Stomach smooth muscle (tissue), 2 donors: ENCODE measurements around the gene KLHL29.
A peak's percentile ranks its signal among the peaks of the same experiment; 100 is the strongest.

Source experiments
- H3K27ac ChIP-seq: one replicate; pipeline ENCODE4 v1.7.0; 2013; ENCODE audit warnings: mild to moderate bottlenecking, low read length, inconsistent platforms
- H3K27me3 ChIP-seq, 2 donors: one replicate each; pipeline ENCODE4 v1.7.0; 2013; ENCODE audit warnings: low read length in 2 of 2; ENCODE audit not compliant: insufficient read depth in 2 of 2, control insufficient read depth in 1 of 2
- H3K36me3 ChIP-seq, 2 donors: one replicate each; pipeline ENCODE4 v1.7.0; 2013; ENCODE audit warnings: low read length in 2 of 2; ENCODE audit not compliant: control insufficient read depth in 2 of 2, insufficient read depth in 2 of 2
- H3K4me1 ChIP-seq: one replicate; pipeline ENCODE4 v1.7.0; 2013; ENCODE audit warnings: low read length; ENCODE audit not compliant: control insufficient read depth, insufficient read depth
- H3K4me3 ChIP-seq, 2 donors: one replicate each; pipeline ENCODE4 v1.7.0; 2013; ENCODE audit warnings: low read length in 2 of 2
- H3K9ac ChIP-seq, 2 donors: one replicate each; pipeline ENCODE4 v1.7.0; 2013; ENCODE audit warnings: low read length in 2 of 2, mild to moderate bottlenecking in 1 of 2
- H3K9me3 ChIP-seq, 2 donors: one replicate each; pipeline ENCODE4 v1.7.0; 2013; ENCODE audit warnings: low read length in 2 of 2; ENCODE audit not compliant: control insufficient read depth in 2 of 2
- donor health status: healthy.
- donor health status: Pancreatic carcinoma.

The KLHL29 gene

DNA sequence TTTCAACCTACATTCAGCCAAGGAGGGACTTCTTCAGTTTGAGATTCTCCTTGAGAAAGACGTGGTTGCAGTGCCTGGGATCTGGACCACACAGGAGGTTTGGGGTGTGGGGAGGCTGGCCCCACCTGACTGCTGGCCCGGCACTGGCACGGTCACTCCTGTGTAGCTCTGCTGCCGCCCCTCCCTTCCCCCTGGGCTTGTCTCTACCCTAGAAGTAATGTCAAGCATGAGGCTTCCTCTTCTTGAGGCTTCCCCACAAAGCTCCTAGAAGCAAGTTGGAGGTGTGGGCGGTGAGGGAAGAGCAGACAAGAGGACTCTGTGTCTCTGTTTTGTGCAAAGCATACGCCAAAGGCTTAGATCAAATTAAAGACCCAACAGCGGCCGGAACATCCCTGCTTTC is 8.7 kb downstream of the KLHL29 start:
- H3K4me3 ChIP-seq, result no peak overlapping the region
- H3K4me1 ChIP-seq, result peaks cover 3% of the 10 kb centered on the region
- no peak overlapping the region for H3K9ac ChIP-seq
- no peaks in the 10 kb centered on the region for H3K9me3 ChIP-seq
- H3K27me3 ChIP-seq, result no peaks in the 10 kb centered on the region
- no peaks in the 10 kb centered on the region for H3K36me3 ChIP-seq
- no peak overlapping the region for H3K27ac ChIP-seq

DNA sequence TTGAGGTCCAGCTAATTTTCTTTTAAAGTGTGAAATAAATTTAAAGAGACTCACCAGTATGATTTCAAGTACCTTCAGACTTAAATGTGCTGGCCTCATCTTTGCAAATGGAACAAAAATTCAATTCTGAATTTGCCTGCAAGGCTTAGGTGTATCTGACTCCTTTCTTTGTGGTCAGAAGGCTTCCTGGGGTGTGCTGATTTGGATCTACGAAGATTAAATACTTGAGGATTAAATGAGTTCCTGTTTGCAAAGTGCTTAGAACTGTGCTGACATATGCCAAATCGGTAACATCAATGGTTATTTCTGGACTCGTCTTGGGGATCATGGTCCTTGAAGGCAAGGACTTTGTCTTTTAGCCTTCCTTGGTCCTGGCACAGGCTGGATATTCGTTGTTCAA is 9.7 kb downstream of the KLHL29 start:
- no peaks in the 10 kb centered on the region for H3K27me3 ChIP-seq
- no peak overlapping the region for H3K27ac ChIP-seq
- no peak overlapping the region for H3K9ac ChIP-seq
- no peaks in the 10 kb centered on the region for H3K9me3 ChIP-seq
- H3K4me1 ChIP-seq, result peaks cover 3% of the 10 kb centered on the region
- H3K4me3 ChIP-seq, result no peak overlapping the region
- H3K36me3 ChIP-seq, result no peaks in the 10 kb centered on the region

DNA sequence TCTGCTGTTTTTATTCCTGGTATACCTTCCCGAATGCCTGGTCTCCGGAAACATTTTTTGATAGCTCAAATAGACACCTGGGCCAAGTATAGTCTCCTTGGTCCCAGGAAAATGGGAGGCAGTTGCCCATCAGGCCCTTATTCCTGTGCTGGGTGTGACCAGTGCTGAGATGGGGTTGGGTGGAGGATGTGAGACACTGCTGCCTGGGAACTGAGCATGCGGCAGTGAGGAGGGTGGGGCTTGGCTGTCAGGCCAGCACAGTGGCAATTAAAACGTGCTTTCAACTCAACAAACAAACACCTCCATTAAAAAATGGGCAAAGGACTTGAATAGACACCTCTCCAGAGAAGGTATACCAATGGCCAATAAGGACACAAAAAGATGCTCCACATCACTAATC is 12.5 kb downstream of the KLHL29 start:
- H3K36me3 ChIP-seq, result no peaks in the 10 kb centered on the region
- H3K4me1 ChIP-seq, result peaks cover 8% of the 10 kb centered on the region
- no peak overlapping the region for H3K9ac ChIP-seq
- H3K4me3 ChIP-seq, result no peak overlapping the region
- H3K27me3 ChIP-seq, result no peaks in the 10 kb centered on the region
- H3K27ac ChIP-seq, result no peak overlapping the region
- H3K9me3 ChIP-seq, result no peaks in the 10 kb centered on the region

DNA sequence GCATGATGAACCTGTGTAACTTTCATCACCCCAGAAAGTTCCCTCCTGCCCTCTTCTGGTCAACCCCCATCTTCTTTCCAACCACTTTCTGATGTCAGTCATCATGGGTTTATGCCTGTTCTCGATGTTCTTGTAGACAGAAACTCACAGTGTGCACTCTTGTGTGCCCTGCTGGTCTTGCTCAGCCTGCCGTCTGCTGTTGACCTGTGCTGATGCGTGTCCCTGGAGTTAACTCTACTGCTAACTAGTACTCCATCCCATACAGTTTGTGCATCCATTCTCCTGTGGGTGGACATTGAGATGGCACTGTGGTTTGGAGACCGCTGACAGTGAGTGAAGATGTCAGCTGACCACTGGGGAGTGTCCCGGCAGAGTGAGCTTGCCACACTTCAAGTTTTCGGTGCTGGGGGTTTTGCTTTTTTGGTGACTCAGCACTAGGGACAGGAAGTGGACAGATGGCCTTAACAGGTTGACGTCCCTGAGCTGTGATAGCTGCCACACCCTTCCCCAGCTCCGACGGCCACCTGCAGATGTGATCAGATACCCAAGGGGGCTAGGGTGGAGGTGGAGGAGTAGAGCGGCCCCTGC is 14.8 kb downstream of the KLHL29 start:
- Histone ChIP-seq H3K9me3 (no peaks in the 10 kb centered on the region), H3K4me1 (peaks cover 16% of the 10 kb centered on the region), H3K4me3 (no peak overlapping the region), H3K9ac (no peak overlapping the region), H3K36me3 (no peaks in the 10 kb centered on the region), H3K27me3 (no peaks in the 10 kb centered on the region), H3K27ac (no peak overlapping the region)

DNA sequence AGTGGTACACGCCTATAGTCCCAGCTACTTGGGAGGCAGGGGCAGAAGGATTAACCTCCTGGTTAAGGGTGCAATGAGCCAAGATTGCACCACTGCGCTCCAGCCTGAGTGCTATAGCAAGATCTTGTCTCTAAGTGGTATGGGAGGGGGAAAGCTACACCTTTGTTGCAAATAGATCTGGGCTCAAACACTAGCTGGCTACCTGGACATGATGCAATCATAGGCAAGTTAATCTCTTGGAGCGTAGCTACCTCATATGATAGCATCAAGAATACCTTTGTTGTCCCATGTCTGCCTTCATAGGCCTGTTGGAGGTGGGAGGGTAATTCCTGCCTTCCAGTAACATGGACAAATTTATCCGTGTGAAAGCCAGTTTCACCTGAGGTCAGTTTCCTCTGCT is 15.7 kb downstream of the KLHL29 start:
- H3K4me3 ChIP-seq, result no peak overlapping the region
- H3K27ac ChIP-seq, result no peak overlapping the region
- H3K36me3 ChIP-seq, result no peaks in the 10 kb centered on the region
- no peak overlapping the region for H3K9ac ChIP-seq
- peaks cover 21% of the 10 kb centered on the region for H3K4me1 ChIP-seq
- H3K9me3 ChIP-seq, result no peaks in the 10 kb centered on the region
- no peaks in the 10 kb centered on the region for H3K27me3 ChIP-seq

DNA sequence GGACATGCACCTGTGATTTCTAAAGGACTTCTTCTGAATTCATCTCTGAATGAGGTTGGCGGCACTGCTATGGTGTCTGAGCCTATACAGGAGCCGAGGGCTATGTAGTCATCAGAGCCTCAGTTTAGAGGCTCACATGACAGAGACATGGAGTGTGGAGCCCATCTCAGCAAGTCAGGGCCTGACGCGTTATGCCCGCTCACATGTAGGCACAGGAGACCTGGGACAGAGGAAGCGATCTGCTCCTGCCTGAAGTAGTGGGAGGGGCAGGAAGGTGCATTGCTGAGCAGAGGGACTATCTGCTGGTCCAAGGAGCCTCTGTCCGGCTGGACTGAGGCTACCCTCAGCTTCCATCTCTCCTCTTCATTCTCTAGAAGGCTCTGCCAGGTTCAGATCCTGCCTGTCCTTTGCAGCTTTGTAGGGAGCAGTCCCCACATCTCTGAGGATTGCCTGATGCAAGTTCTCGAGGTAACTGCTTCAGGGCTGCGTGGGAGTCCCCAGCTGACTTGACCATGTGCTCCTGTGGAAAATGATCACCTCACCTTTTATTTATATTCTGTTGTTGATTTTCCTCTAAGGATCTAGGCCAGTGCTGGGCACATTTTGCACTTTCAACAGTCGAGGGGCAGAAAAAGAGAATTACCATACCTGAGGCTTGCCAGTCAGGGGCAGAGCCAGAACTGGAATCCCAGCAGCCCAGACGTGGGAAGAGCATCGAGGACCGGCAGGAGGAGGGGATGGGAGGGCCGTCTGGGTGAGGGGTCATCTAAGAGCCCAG is 16.6 kb downstream of the KLHL29 start:
- Histone ChIP-seq H3K4me3 (no peak overlapping the region), H3K4me1 (peaks cover 21% of the 10 kb centered on the region), H3K27ac (no peak overlapping the region)

DNA sequence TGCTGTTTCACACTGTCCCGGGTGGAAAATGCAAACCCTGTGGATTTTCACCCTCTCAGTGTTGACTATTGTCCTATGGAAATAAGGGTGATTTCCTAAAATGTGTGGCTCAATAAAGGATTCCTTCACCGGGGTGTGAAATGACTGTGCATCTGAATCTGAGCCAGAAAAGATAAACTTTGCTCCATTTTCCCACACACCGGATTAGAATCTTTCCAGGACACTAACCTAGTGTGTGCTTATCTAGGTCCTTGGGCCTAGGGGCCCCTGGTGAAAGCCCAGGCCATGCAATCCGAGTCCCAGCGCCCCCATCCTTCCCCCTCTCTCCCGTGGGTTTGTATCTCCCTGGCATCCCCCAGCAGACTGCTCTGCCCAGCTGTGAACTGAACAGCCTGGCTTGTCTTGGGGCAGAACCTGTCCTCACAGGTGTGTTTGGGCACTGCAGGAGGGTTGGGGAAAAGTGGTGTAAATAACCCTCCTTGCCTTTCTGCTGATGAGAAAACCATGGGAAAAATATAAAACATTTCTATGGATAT is 17.3 kb downstream of the KLHL29 start:
- peaks cover 21% of the 10 kb centered on the region for H3K4me1 ChIP-seq
- no peaks in the 10 kb centered on the region for H3K36me3 ChIP-seq
- no peak overlapping the region for H3K27ac ChIP-seq
- H3K9ac ChIP-seq, result no peak overlapping the region
- H3K27me3 ChIP-seq, result no peaks in the 10 kb centered on the region
- H3K9me3 ChIP-seq, result no peaks in the 10 kb centered on the region
- H3K4me3 ChIP-seq, result no peak overlapping the region

More for the DNA sequence above, 16.6 kb downstream of the KLHL29 start:
- Histone ChIP-seq H3K9me3 (no peaks in the 10 kb centered on the region), H3K27me3 (no peaks in the 10 kb centered on the region), H3K36me3 (no peaks in the 10 kb centered on the region), H3K9ac (no peak overlapping the region)

DNA sequence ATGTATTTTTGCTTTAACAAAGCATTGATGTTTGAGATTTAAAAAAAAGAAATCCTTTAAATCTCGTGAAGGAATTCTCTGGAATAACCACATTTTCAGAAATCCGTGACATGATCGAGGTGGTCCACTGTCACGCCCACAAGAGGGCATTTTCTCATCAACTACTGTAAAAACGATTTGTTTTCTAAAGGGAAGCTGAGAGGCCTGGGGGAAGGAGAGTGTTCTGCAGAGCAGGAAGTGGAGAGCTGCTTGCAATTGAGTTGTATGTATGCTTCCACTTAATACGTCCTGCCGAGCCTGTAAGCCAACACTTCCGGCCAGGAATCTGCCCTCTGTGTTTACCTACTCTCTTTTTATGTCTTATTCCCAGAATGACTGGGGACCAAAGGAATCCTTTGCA is 19.4 kb downstream of the KLHL29 start:
- H3K36me3 ChIP-seq, result no peaks in the 10 kb centered on the region
- H3K4me3 ChIP-seq, result peak overlapping the region in 1 of 2 donors; percentile 54
- no peaks in the 10 kb centered on the region for H3K9me3 ChIP-seq
- no peak overlapping the region for H3K27ac ChIP-seq
- H3K27me3 ChIP-seq, result no peaks in the 10 kb centered on the region
- H3K9ac ChIP-seq, result peak overlapping the region in 1 of 2 donors; percentile 7
- H3K4me1 ChIP-seq, result peaks cover 21% of the 10 kb centered on the region

DNA sequence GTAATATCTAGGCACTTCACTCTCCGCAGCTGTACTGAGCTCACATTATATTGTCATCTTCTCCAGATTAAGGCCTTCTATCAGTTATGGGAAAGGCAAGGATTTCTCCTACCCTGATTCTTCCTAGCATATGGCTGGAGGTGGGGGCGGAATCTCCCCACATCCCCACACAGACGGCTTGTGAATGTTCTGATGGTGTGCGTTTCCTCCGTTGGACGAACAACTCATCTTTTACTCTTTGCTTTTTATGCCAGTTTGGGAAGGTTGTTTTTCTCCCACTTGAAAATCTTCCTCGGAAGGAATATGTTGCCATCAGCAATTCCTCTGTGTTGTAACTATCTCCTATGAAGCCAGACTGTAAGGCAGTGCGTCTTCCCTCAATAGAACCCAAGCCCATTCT is 24.3 kb downstream of the KLHL29 start:
- Histone ChIP-seq H3K27me3 (no peaks in the 10 kb centered on the region), H3K4me1 (peaks cover 33% of the 10 kb centered on the region), H3K27ac (no peak overlapping the region), H3K4me3 (no peak overlapping the region), H3K9me3 (no peaks in the 10 kb centered on the region), H3K9ac (no peak overlapping the region), H3K36me3 (no peaks in the 10 kb centered on the region)

DNA sequence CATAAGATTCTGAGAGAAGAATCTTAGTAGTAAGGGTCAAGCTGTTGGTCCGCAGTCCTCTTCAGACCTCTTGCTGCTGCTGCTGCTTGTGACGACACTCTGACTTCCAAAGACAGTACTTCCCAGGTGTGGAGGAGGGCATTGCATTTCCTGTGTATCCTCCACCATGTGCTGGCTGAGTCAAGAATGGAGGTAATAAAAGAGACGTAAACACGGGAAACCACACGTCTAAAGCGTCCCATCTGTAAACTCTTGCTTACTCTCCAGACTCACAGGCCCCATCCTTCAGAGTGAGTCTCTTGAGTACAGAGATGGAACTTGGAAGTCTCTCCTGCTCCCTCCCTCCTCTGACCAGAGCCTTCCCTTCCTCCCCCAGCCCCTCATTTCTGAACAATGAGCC is 25.6 kb downstream of the KLHL29 start:
- H3K9ac ChIP-seq, result no peak overlapping the region
- no peaks in the 10 kb centered on the region for H3K27me3 ChIP-seq
- H3K4me1 ChIP-seq, result peaks cover 32% of the 10 kb centered on the region
- H3K27ac ChIP-seq, result no peak overlapping the region
- H3K9me3 ChIP-seq, result no peaks in the 10 kb centered on the region
- no peak overlapping the region for H3K4me3 ChIP-seq
- H3K36me3 ChIP-seq, result no peaks in the 10 kb centered on the region
